DOHH2 (cell line): ENCODE results near the gene ZNF207.

Source experiments
- EZH2phosphoT487 ChIP-seq: fragments of 200-600 bp; sonication (generic); IDR thresholded peaks from 2 replicates; pipeline ENCODE4 v1.6.1; 2017; ENCODE audit warnings: borderline replicate concordance, mild to moderate bottlenecking, antibody characterized with exemption, low read length, moderate library complexity, mixed read lengths
- TF ChIP-seq, protein P1 (sequence below): fragments of 200-600 bp; sonication (generic); IDR thresholded peaks from one replicate; pipeline ENCODE4 v1.5.1; 2014; ENCODE audit warnings: antibody characterized with exemption, mild to moderate bottlenecking, low read depth, low read length; ENCODE audit not compliant: poor library complexity, severe bottlenecking

GRCh38 chr17:32361270-32361669 is 11.3 kb downstream of the ZNF207 start:
- TF ChIP-seq, protein P1, sequence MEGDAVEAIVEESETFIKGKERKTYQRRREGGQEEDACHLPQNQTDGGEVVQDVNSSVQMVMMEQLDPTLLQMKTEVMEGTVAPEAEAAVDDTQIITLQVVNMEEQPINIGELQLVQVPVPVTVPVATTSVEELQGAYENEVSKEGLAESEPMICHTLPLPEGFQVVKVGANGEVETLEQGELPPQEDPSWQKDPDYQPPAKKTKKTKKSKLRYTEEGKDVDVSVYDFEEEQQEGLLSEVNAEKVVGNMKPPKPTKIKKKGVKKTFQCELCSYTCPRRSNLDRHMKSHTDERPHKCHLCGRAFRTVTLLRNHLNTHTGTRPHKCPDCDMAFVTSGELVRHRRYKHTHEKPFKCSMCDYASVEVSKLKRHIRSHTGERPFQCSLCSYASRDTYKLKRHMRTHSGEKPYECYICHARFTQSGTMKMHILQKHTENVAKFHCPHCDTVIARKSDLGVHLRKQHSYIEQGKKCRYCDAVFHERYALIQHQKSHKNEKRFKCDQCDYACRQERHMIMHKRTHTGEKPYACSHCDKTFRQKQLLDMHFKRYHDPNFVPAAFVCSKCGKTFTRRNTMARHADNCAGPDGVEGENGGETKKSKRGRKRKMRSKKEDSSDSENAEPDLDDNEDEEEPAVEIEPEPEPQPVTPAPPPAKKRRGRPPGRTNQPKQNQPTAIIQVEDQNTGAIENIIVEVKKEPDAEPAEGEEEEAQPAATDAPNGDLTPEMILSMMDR, result no peak
- no peak for TF ChIP-seq EZH2phosphoT487
